Left lung (tissue), 10 donors: ENCODE results near the gene CATSPERZ. TPM values are rescaled to one million over a fixed set of nuclear protein-coding genes. Genes with fewer than 3 reads are reported as not detected.

Experiments used
- ATAC-seq: fragments of 200-7000 bp; cut with Tn5 transposase; one replicate; pipeline ENCODE4 v1.9.1; 2020; ENCODE audit warnings: moderate library complexity
- DNase-seq, 4 donors: peaks; one replicate each; pipeline ENCODE4 v3.0.0-alpha.2; 2013 to 2020
- H3K27ac ChIP-seq, 2 donors: fragments of 200-600 bp; sonication (generic) in 1 of 2; one replicate each; pipeline versions ENCODE4 v1.5.0 to v1.8.0; 2020 to 2021
- H3K27me3 ChIP-seq, 2 donors: fragments of 200-600 bp; sonication (generic) in 1 of 2; one replicate each; pipeline versions ENCODE4 v1.5.0 to v1.8.0; 2020 to 2021
- H3K36me3 ChIP-seq, 2 donors: fragments of 200-600 bp; sonication (generic) in 1 of 2; one replicate each; pipeline versions ENCODE4 v1.5.0 to v1.8.0; 2020 to 2021
- H3K4me1 ChIP-seq, 2 donors: fragments of 200-600 bp; one replicate each; pipeline ENCODE4 v1.8.0; 2021
- H3K4me3 ChIP-seq, 2 donors: fragments of 200-600 bp; sonication (generic) in 1 of 2; one replicate each; pipeline versions ENCODE4 v1.5.0 to v1.8.0; 2020 to 2021; ENCODE audit warnings: mild to moderate bottlenecking in 1 of 2
- H3K9me3 ChIP-seq, 2 donors: fragments of 200-600 bp; sonication (generic) in 1 of 2; one replicate each; pipeline versions ENCODE4 v1.5.0 to v1.8.0; 2020 to 2021
- CTCF ChIP-seq, 2 donors: fragments of 200-600 bp; sonication (generic) in 1 of 2; IDR thresholded peaks; one replicate each; pipeline versions ENCODE4 v1.5.0 to v1.8.0; 2021; ENCODE audit warnings: antibody characterized with exemption in 2 of 2
- intact Hi-C, 2 donors: fragments of 100-400 bp; cut with DNase I; formaldehyde crosslinking; loops; one replicate each; pipeline versions ENCODE4 v1.11.2 to v1.14.2; 2022
- polyA plus RNA-seq, 6 donors: library from polyadenylated mRNA; unstranded; fragments of 120-200 nt; gene quantifications; one replicate each; pipeline ENCODE4 v1.2.1, GENCODE V29; 2013; ENCODE audit not compliant: insufficient read length in 6 of 6
- total RNA-seq, 2 donors: library from RNA; stranded (reverse); fragmentation: NEBNext Ultra II Directional; extraction: Animal tissue kit (Norgen Biotek cat#: 25700); gene quantifications; one replicate each; pipeline ENCODE4 v1.2.1, GENCODE V29; 2021
- donor health status: DM: no; HTN: yes; CAD: no.
- donor health status: DM: no; HTN: no; CAD: no.

The CATSPERZ gene
- total and polyA plus RNA-seq, 8 donors: not detected

- H3K27ac ChIP-seq: peak overlapping the region; percentile 56 to 73
- peak overlapping the region; percentile 82 to 87 for H3K4me3 ChIP-seq
- no peaks in the 10 kb centered on the region for H3K27me3 ChIP-seq
- peak; percentile 12 to 29 for TF ChIP-seq CTCF (IDR thresholded peaks at IDR 0.05)
- peaks cover 0 to 31% of the 10 kb centered on the region in 2 donors for H3K36me3 ChIP-seq
- intact Hi-C loops: no loop called here
- DNase-seq (peak in 3 of 4 donors; percentile 25 to 89 (median 79)), ATAC-seq (peak; percentile 70)
- no peaks in the 10 kb centered on the region for H3K9me3 ChIP-seq
- peaks cover 9 to 43% of the 10 kb centered on the region in 2 donors for H3K4me1 ChIP-seq
Measured at GRCh38 chr11:64252003-64252872, 47.9 kb upstream of the CATSPERZ start.

- ATAC-seq: no peak
- H3K36me3 ChIP-seq: peaks cover 0 to 39% of the 10 kb centered on the region in 2 donors
- H3K27me3 ChIP-seq: no peaks in the 10 kb centered on the region
- H3K4me3 ChIP-seq: peak overlapping the region in 1 of 2 donors; percentile 87
- no peak overlapping the region for H3K27ac ChIP-seq
- TF ChIP-seq CTCF (IDR thresholded peaks at IDR 0.05): no peak
- intact Hi-C loops: no loop called here
- DNase-seq: no peak
- H3K4me1 ChIP-seq: peaks cover 9 to 35% of the 10 kb centered on the region in 2 donors
- no peaks in the 10 kb centered on the region for H3K9me3 ChIP-seq
Measured at GRCh38 chr11:64253043-64253442, 47.1 kb upstream of the CATSPERZ start.

- Histone ChIP-seq H3K4me3 (peak overlapping the region in 1 of 2 donors; percentile 87), H3K36me3 (peaks cover 0 to 43% of the 10 kb centered on the region in 2 donors), H3K9me3 (no peaks in the 10 kb centered on the region), H3K4me1 (peaks cover 9 to 35% of the 10 kb centered on the region in 2 donors), H3K27ac (no peak overlapping the region), H3K27me3 (no peaks in the 10 kb centered on the region)
- intact Hi-C loops: no loop called here
- no peak for ATAC-seq
- no peak for TF ChIP-seq CTCF (IDR thresholded peaks at IDR 0.05)
- DNase-seq: peak in 1 of 4 donors; percentile 42
Measured at GRCh38 chr11:64253481-64253880, 46.7 kb upstream of the CATSPERZ start.

- ATAC-seq: no peak
- Histone ChIP-seq H3K27ac (no peak overlapping the region), H3K4me3 (no peak overlapping the region), H3K4me1 (peaks cover 9 to 35% of the 10 kb centered on the region in 2 donors), H3K27me3 (no peaks in the 10 kb centered on the region), H3K9me3 (no peaks in the 10 kb centered on the region), H3K36me3 (peaks cover 0 to 52% of the 10 kb centered on the region in 2 donors)
- intact Hi-C loops: no loop called here
- DNase-seq: peak in 1 of 4 donors; percentile 78
- no peak for TF ChIP-seq CTCF (IDR thresholded peaks at IDR 0.05)
Measured at GRCh38 chr11:64254326-64254725, 45.8 kb upstream of the CATSPERZ start.
